Measurements from ENCODE around the gene GIGYF2.

GRCh38 chr2:232802091-232802490 lies 105.0 kb downstream of the GIGYF2 start:
- no peak for TF ChIP-seq CTCF (conservative IDR thresholded peaks at IDR 0.05 in 1 of 2, IDR thresholded peaks at IDR 0.05 in 1 of 2; ENCODE audit: extremely low read depth in 1 of 2, insufficient read depth in 1 of 2, low read depth in 1 of 2, low read length in 2 of 2)
- TF ChIP-seq EZH2 (IDR thresholded peaks at IDR 0.05; ENCODE audit: borderline replicate concordance, low read length) = no peak
